Astrocyte of the cerebellum (primary cell): ENCODE results near the gene DISC1.
"Not testable (repeated sequence)": the region's sequence is repeated elsewhere in the genome, so short reads cannot be mapped to it uniquely, and the experiment has no call there.

ENCODE experiments used
- DNase-seq: peaks from one replicate; pipeline ENCODE4 v3.0.0-alpha.2; 2011; ENCODE audit warnings: low read depth
- H3K4me3 ChIP-seq: 2 replicates; pipeline ENCODE4 v1.5.1; 2011; ENCODE audit warnings: mild to moderate bottlenecking, low read depth, low read length, moderate library complexity
- in situ Hi-C: cut with HindIII; loops from 2 replicates; pipeline ENCODE4 v1.10.0; 2017; ENCODE audit warnings: low sequenced_read_pairs
- TF ChIP-seq, protein P1 (sequence below): IDR thresholded peaks from 2 replicates; pipeline ENCODE4 v1.5.1; 2012; ENCODE audit warnings: low read length, low read depth, moderate library complexity, mild to moderate bottlenecking; ENCODE audit errors: missing control alignments

DISC1 gene

DNA sequence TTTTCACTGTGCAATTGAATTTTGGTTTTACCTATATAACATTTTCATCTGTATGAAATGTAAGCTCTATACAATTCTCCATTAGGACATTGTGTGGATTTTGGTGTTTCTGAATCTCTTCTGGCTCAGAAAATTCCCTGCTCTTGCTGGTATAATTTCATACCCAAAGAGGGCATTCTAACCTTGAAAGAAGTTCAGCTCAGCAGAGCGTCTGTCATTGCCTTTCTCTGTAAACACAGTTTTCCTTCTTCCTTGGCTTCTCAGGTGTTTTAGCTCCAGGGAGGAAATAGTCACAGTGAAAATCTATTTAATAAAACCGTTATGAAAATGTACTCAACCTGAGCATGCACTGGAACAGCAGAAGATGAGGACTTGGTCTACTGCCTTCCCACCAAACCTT is 16.0 kb downstream of the DISC1 start:
- in situ Hi-C loops: no loop called here
- TF ChIP-seq, protein P1, sequence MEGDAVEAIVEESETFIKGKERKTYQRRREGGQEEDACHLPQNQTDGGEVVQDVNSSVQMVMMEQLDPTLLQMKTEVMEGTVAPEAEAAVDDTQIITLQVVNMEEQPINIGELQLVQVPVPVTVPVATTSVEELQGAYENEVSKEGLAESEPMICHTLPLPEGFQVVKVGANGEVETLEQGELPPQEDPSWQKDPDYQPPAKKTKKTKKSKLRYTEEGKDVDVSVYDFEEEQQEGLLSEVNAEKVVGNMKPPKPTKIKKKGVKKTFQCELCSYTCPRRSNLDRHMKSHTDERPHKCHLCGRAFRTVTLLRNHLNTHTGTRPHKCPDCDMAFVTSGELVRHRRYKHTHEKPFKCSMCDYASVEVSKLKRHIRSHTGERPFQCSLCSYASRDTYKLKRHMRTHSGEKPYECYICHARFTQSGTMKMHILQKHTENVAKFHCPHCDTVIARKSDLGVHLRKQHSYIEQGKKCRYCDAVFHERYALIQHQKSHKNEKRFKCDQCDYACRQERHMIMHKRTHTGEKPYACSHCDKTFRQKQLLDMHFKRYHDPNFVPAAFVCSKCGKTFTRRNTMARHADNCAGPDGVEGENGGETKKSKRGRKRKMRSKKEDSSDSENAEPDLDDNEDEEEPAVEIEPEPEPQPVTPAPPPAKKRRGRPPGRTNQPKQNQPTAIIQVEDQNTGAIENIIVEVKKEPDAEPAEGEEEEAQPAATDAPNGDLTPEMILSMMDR: no peak
- no peak for DNase-seq
- H3K4me3 ChIP-seq: no peak overlapping the region

DNA sequence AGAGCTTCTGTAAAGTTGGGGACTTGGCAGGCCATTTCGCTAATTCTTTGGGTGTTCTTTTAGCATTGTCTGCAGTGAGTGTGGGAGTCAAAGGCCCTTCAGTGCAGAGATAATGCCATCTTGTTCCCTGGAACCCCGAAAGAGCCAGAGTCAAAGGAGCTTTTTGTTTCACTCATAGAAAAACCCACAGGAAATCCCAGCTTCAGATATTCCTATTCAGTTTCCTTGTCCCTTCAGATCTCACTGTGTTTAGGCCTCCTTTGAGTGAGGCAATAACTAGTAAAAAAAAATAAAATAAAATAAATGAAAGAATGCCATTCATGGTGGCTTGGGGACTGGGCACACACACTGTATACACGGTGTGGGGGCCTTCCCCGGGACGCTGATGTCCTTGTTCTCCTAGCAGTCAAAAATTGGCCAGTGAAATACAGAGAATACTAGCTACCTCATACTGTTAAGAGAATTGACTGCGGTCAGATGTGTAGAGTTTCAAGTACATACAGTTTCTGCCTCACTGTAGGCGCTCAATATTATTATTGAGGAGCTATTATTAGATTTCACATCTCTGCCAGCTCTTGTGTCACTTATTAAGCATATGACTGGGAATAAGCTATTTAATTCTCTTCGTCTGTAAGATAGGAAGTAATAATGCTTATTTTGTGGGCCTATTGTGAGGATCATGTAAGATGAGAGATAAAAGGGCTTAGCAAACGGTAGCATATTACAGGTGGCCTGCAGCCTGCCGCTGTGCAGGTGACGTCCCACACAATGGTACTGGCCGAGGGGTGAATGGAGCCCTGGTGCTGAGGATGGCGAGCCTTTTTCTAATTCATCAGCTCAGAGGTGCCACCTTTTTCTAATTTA is 16.7 kb downstream of the DISC1 start:
- TF ChIP-seq, protein P1: no peak
- no peak overlapping the region for H3K4me3 ChIP-seq
- in situ Hi-C loops: no loop called here
- DNase-seq: no peak

DNA sequence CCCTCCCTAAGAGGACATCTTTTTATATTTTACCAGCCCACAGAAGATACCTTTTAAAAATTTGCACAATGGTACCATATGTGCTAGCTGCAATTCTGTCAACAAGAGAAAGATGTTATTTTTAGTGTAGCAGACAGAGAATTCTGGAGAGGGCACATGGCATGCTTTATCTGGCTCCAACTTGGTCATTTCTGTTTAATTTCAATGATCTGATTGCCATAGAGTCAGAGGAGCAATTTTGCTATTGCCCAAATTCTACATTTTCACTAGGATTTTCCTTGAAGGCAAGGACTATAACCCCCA is 17.3 kb downstream of the DISC1 start:
- DNase-seq: no peak
- TF ChIP-seq, protein P1: no peak
- in situ Hi-C loops: no loop called here
- H3K4me3 ChIP-seq: no peak overlapping the region

DNA sequence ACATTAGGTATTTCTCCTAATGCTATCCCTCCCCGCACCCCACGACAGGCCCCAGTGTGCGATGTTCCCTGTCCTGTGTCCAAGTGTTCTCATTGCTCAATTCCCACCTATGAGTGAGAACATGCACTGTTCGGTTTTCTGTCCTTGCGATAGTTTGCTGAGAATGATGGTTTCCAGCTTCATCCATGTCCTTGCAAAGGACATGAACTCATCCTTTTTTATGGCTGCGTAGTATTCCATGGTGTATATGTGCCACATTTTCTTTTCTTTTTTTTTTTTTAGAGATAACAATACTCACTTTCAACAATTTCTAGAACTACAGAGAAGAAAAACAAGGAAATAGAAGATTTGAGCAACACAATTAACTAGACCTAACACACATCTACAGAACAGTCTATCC is 19.0 kb downstream of the DISC1 start:
- in situ Hi-C loops, H3K4me3 ChIP-seq, DNase-seq: not testable (repeated sequence)

DNA sequence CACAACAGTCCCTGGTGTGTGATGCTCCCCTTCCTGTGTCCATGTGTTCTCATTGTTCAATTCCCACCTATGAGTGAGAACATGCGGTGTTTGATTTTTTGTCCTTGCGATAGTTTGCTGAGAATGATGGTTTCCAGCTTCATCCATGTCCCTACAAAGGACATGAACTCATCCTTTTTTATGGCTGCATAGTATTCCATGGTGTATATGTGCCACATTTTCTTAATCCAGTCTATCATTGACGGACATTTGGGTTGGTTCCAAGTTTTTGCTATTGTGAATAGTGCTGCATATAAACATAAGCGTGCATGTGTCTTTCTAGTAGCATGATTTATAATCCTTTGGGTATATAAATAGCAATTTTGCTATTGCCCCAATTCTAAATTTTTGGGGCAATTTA is 19.6 kb downstream of the DISC1 start:
- H3K4me3 ChIP-seq, in situ Hi-C loops, DNase-seq: not testable (repeated sequence)

DNA sequence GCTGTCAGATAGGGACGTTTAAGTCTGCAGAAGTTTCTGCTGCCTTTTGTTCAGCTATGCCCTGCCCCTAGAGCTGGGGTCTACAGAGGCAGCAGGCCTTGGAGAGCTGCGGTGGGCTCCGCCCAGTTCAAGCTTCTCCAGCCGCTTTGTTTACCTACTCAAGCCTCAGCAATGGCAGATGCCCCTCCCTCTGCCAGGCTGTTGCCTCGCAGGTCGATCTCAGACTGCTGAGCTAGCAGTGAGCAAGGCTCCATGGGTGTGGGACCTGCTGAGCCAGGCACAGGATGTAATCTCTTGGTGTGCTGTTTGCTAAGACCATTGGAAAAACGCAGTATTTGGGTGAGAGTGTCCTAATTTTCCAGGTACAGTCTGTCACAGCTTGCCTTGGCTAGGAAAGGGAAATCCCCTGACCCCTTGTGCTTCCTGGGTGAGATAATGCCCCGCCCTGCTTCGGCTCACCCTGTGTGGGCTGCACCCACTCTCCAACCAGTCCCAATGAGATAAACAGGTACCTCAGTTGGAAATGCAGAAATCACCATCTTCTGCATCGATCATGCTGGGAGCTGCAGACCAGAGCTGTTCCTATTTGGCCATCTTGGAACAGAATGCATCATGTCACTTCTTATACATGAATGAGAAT is 25.2 kb downstream of the DISC1 start:
- DNase-seq, in situ Hi-C loops, H3K4me3 ChIP-seq: not testable (repeated sequence)

DNA sequence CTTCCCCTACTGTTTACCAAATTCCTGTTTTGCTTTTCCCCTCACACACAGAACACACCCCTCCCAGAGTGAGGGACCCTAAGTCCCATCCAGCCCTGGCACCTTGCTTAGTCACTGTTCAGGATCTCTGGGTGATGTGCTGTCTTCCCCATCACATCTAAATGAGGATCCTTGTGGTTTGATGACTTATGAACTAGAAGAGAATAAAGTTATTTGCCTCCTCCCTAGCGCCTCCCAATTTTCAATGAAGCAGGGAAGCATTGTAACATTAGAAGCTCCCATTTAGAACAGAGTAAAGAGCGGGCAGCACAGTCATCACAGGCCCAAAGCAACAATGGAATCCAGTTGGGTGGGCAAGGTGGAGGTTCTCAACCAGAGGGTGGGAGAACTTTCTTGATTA is 27.0 kb downstream of the DISC1 start:
- no peak overlapping the region for H3K4me3 ChIP-seq
- DNase-seq: no peak
- in situ Hi-C loops: no loop called here
- TF ChIP-seq, protein P1: no peak

DNA sequence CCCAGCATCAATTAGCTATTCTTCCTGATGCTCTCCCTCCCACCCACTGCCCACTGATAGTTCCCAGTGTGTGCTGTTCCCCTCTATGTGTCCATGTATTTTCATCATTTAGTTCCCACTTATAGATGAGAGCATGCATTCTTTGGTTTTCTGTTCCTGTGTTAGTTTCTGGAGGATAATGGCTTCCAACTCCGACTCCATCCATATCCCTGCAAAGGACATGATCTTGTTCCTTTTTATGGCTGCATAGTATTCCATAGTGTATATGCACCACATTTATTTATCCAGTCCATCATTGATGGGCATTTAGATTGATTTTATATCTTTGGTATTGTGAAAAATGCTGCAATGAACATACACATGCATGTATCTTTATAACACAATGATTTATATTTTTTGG is 30.2 kb downstream of the DISC1 start:
- H3K4me3 ChIP-seq: no peak overlapping the region
- TF ChIP-seq, protein P1: no peak
- in situ Hi-C loops: no loop called here
- no peak for DNase-seq

DNA sequence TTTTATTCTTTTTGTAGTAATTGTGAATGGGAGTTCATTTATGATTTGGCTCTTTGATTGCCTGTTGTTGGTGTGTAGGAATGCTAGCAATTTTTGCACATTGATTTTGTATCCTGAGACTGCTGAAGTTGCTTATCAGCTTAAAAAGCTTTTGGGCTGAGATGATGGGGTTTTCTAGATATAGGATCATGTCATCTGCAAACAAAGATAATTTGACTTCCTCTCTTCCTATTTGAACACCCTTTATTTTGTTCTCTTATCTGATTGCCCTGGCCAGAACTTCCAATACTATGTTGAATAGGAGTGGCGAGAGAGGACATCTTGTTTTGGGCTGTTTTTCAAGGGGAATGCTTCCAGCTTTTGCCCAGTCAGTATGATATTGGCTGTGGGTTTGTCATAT is 31.6 kb downstream of the DISC1 start:
- in situ Hi-C loops, DNase-seq, H3K4me3 ChIP-seq: not testable (repeated sequence)
